Hematopoietic multipotent progenitor cell treated with erythropoietin and hydrocortisone succinate and interleukin-3 and kit ligand, for 17 days (in vitro differentiated cells): ENCODE results near the gene NDUFC2.
"Not testable (repeated sequence)": the region's sequence is repeated elsewhere in the genome, so short reads cannot be mapped to it uniquely, and the experiment has no call there.

Source experiments
- DNase-seq: peaks from one replicate; pipeline ENCODE4 v3.0.0-alpha.2; 2015; ENCODE audit warnings: low spot score

The NDUFC2 gene

GRCh38 chr11:78030429-78031325 lies 49.0 kb downstream of the NDUFC2 start:
- no peak for DNase-seq

GRCh38 chr11:78028423-78028822 lies 51.2 kb downstream of the NDUFC2 start:
- not testable (repeated sequence) for DNase-seq

GRCh38 chr11:78027759-78028158 lies 51.9 kb downstream of the NDUFC2 start:
- no peak for DNase-seq

- DNase-seq: no peak
Measured at GRCh38 chr11:78025378-78025777, 54.3 kb downstream of the NDUFC2 start.

GRCh38 chr11:78023426-78023825 lies 56.2 kb downstream of the NDUFC2 start:
- DNase-seq: no peak

- no peak for DNase-seq
Measured at GRCh38 chr11:78022397-78023396, 57.0 kb downstream of the NDUFC2 start, which contains the start of gene KCTD14. TSS of gene KCTD14 (minus strand) at chr11:78023276. CDS start at chr11:78023249, 27 bp downstream.

GRCh38 chr11:78021611-78022010 lies 58.1 kb downstream of the NDUFC2 start:
- no peak for DNase-seq

GRCh38 chr11:78020246-78020645 lies 59.4 kb downstream of the NDUFC2 start:
- DNase-seq: no peak

- no peak for DNase-seq
Measured at GRCh38 chr11:78019808-78020207, 59.9 kb downstream of the NDUFC2 start.
